HG03342 (cell line): Measurements from ENCODE around the gene PRKCZ.
"Not testable (repeated sequence)": the region's sequence is repeated elsewhere in the genome, so short reads cannot be mapped to it uniquely, and the experiment has no call there.

Experiments used
- ATAC-seq: cut with Tn5 transposase; IDR thresholded peaks from one replicate; pipeline ENCODE4 v1.9.1; 2021; ENCODE audit warnings: mild to moderate bottlenecking, moderate library complexity; ENCODE audit not compliant: unreplicated experiment

PRKCZ gene

GRCh38 chr1:2110738-2111673 is 60.8 kb downstream of the PRKCZ start:
- ATAC-seq = no peak

GRCh38 chr1:2111674-2112035 is 61.4 kb downstream of the PRKCZ start:
- ATAC-seq = no peak

- no peak for ATAC-seq
Observed at GRCh38 chr1:2112280-2112701, 62.1 kb downstream of the PRKCZ start.

- no peak for ATAC-seq
Observed at GRCh38 chr1:2113620-2114135, 63.5 kb downstream of the PRKCZ start.

DNA sequence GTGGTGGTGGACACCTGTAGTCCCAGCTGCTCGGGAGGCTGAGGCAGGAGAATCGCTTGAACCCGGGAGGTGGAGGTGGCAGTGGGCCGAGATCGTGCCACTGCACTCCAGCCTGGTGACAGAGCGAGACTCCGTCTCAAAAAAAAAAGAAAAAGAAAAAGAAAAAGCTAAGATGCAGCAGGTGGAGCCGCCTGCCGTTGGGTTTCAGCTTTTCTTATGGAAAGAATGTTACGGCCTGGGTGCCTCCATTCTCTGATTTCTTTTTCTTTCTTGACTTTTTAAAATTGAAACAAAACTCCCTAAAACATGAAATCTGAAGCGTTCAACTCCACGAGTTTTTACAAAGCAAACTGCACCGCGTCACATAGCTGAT is 64.4 kb downstream of the PRKCZ start:
- ATAC-seq = not testable (repeated sequence)

DNA sequence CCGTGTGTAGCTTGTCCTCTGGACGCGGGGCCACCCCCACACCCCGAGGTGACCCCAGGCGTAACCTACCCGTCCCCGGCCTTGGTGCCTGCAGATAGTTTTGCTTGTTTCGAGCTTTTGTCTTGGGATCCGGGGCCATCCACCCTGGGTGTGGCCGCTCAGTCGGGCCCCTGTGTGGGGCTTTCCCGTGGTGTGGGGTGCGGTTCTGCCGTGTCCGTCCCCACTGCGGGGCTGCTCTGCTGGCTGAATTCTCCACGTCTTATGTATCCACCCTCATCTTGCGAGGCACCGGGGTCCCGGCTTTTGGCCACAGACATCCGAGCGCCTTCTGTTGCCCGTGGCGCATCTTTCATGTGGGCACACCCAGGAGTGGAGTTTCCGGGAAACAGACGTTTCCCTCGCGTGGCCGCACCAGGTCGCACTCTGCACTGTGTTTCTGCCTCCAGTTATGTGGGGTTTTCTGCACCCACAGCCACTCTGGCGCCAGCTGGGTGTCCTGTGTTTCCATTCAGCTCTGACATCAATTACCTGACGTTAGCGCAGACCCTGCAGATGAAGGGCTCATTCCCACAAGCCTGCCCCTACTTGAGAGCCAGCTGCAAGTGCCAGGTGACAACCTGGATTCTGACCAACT is 64.9 kb downstream of the PRKCZ start:
- ATAC-seq = no peak

DNA sequence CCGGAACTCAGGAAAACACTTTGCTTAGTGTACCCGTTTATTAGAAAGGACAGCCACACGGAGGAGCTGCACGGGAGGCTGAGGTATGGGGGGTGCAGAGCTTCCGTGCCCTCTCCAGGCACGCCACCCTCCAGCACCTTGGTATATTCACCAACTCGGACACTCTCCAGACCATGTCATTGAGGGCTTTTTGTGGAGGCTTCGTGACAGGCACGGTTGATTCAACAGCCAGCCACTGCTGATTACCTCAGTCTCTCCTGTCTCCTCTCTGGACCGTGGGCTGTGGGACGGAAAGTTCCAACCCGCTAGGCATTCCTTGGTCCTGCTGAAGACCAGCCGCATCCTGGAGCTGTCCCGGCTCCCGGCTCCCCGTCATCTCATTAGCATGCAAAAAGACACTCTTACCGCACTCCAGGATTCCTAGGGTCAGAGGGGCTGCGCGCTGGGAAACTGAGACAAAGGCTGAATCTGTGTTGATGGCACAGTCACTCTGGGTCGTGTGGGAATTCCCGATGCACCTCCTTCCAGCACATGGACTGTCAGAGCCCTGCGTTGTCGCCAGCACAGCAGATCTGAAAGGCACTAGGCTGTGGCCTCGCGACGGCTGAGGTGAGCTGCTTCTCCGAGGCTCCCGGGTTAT is 65.6 kb downstream of the PRKCZ start:
- no peak for ATAC-seq

- ATAC-seq = no peak
Observed at GRCh38 chr1:2119886-2120285, 69.7 kb downstream of the PRKCZ start.

- no peak for ATAC-seq
Observed at GRCh38 chr1:2121101-2121691, 71.0 kb downstream of the PRKCZ start.

GRCh38 chr1:2121794-2122193 is 71.6 kb downstream of the PRKCZ start:
- ATAC-seq = not testable (repeated sequence)

DNA sequence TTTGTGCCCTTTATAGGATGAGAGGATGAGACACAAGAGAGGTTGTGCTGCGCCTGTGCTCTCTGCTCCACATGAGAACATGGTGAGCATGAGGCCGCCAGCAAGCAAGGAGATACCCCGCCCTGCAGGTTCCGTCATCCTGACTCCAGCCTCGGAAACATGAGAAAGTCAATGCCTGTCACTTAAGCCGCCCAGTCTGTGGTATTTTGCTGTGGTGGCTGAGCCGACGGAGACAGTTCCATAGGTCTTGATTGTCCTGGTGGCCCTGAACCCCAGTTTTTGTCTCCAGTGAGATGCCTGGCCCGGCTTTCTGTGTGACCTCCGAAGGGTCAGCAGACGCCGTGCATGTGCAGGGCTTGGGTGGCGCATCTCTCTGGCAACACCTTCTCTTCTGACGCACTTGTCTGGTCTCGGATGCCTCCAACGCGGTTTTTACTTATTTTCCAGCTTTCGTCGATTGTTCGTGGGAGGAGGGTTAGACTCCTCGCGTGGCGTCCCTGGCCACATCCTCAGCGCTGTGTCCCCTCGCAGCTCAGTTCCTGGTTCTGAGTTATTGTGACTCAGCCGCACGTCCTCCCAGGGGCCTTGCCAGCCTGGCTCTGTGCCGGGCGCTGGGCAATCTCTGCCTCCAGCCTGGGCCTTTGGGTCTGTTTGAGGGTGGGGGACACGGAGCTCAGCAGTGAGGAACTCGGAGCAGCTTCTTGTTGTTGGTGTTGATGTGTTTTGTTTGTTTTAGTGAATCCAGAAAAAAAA is 74.4 kb downstream of the PRKCZ start:
- ATAC-seq = no peak

DNA sequence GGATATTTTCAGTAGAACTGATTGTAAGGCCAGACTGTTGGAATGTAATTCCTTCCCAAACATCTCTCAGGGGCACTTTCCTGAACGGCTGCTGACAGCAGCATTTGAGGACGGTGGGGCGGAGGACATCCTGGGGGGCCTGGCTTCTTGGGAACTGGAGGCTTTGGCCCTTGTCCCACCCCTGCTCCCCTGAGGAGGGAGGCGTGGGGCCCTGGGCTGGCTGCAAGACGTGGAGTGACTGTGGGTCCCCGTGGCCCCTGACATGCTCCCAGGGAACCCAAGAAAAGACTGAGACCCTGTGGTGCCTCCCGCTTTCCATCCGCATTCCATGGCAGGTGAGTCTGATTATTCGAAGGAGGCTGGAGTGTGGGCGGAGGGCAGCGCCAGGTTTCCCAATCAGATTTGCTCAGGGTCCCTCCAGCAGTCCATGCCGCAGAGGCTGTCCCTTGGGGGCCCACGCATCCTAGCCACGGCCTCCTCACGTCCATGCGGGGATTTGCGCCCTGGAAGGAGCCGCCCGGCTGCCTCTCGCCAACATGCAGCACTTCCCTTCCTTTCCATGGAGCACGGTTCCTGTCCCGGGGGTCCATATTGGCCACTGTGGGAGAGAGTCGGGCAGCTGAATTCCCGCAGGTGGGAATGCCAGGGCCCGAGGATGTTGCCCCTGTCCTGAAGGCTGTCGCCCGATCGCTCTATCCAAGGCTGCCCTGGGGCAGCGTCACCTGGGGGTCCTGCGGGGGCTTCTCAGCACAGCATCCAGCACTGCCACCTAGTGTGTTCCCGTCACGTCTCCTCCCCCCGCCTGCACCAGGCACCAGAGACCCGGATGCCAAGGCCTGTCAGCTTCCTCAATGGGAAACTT is 75.4 kb downstream of the PRKCZ start:
- no peak for ATAC-seq

GRCh38 chr1:2126331-2127186 is 76.3 kb downstream of the PRKCZ start:
- no peak for ATAC-seq

DNA sequence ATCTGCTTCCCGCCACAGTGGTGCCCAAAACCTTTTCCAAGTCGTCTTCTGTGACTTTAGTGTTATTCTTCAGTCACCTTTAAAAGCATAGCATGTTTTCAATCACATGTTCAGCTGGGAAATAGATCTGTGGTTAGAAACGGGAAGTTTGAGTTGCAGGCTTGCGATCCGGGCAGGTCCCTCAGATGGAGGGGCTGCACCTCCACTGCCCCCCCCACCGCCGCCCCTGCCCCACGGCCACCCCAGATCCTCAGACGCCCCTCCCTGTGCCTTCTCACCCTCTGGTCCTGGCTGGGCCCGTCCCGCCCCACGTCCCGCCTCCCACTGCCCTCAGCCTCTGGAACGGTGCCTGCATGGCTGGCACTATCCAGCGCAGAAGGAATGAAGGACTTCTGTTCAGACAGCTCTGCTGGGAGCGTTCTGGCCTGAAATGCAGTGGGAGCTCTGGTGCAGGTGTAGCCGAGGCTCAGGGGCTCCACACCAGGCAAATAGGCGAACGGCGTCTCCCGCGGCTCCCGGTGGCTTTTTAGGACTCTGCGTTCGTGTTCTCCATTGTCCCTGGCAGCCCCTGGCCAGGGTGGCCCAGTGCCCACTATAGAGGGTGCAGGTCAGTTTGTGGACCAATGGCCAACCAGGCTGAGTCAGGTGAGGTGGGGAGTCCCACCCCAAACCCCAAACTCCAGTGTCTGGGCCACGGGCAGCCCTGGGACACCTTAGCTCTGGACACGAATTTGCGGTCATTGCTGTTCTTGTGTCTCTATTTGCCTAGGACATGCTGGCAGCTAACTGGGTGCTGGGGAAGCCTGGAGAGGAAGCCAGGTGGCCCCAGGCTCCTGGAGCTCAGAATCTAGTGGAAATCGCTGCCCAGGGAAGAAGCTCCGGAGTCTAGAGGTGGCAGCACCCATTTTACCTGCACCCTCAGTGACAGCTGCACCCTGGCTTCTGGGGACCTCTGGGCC is 77.3 kb downstream of the PRKCZ start:
- no peak for ATAC-seq

- no peak for ATAC-seq
Observed at GRCh38 chr1:2128189-2128901, 78.1 kb downstream of the PRKCZ start.

- ATAC-seq = no peak
Observed at GRCh38 chr1:2129256-2129943, 79.2 kb downstream of the PRKCZ start.
